WI38 (cell line): ENCODE results near the gene MINDY3.

Experiments used
- H3K4me3 ChIP-seq: 2 replicates; pipeline ENCODE4 v1.5.1; 2011; ENCODE audit warnings: low read depth, mild to moderate bottlenecking, control low read depth, low read length
- CTCF ChIP-seq: IDR thresholded peaks from 2 replicates; pipeline ENCODE4 v1.5.1; 2012; ENCODE audit warnings: low read depth, mild to moderate bottlenecking, control low read depth, low read length

Gene MINDY3

DNA sequence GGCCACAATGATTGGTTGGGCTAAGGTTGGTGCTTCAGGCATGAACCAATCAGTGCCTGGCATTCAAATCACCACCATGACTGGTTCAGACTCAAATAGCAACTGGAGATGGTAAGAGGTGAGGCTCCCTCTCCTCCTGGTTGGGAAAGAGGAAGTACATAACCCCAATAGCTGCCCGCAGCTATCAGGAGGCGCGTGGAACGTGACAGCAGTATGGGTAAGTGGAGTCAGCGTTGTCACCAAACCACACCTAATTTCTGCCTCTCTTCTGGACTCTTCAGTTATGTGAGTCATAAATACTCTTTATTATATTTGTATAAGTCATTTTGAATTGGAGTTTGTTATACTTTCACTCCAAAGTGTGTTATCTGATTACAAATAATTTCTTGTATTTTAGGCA, 122.7 kb downstream of the MINDY3 start:
- no peak overlapping the region for H3K4me3 ChIP-seq
- TF ChIP-seq CTCF, result no peak

- TF ChIP-seq CTCF, result no peak
These were observed 124.5 kb downstream of the MINDY3 start for GRCh38 chr10:15735763-15736162.

DNA sequence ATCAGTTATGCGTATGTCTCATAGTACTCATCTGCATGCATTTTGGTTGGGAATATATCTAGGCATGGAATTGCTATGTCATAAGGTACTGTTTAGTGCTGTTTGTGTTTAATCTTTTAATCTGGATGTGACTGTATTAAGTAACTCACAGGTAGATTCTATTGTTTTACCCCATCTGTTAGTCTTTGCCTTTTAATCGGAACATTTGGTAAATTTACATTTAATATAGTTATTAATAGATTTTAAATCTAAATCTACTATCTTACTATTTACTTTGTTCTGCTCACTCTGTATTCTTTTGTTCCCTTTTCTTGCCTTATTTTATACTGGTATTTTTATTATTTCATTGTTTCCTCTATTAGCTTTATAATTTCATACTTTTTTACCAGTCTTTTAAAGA, 130.0 kb downstream of the MINDY3 start:
- no peak for TF ChIP-seq CTCF
- H3K4me3 ChIP-seq, result no peak overlapping the region

More at GRCh38 chr10:15735763-15736162, 124.5 kb downstream of the MINDY3 start:
- no peak overlapping the region for H3K4me3 ChIP-seq

- H3K4me3 ChIP-seq, result no peak overlapping the region
- TF ChIP-seq CTCF, result no peak
These were observed 130.4 kb downstream of the MINDY3 start for GRCh38 chr10:15729890-15730289.
